ENCODE results near the gene DPEP2.

- TF ChIP-seq, protein P1, sequence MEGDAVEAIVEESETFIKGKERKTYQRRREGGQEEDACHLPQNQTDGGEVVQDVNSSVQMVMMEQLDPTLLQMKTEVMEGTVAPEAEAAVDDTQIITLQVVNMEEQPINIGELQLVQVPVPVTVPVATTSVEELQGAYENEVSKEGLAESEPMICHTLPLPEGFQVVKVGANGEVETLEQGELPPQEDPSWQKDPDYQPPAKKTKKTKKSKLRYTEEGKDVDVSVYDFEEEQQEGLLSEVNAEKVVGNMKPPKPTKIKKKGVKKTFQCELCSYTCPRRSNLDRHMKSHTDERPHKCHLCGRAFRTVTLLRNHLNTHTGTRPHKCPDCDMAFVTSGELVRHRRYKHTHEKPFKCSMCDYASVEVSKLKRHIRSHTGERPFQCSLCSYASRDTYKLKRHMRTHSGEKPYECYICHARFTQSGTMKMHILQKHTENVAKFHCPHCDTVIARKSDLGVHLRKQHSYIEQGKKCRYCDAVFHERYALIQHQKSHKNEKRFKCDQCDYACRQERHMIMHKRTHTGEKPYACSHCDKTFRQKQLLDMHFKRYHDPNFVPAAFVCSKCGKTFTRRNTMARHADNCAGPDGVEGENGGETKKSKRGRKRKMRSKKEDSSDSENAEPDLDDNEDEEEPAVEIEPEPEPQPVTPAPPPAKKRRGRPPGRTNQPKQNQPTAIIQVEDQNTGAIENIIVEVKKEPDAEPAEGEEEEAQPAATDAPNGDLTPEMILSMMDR (IDR thresholded peaks at IDR 0.05; ENCODE audit: low read length): no peak
- no peak for TF ChIP-seq EZH2 (IDR thresholded peaks at IDR 0.05; ENCODE audit: borderline replicate concordance, low read length)
These were observed 9.3 kb downstream of the DPEP2 start for GRCh38 chr16:67990018-67990386.
